HFFc6 (cell line): ENCODE data around the gene MAP6D1. TPM values are rescaled to one million over a fixed set of nuclear protein-coding genes. Genes with fewer than 3 reads are reported as not detected.

Source experiments
- DNase-seq: peaks from one replicate; pipeline ENCODE4 v3.0.0-alpha.2; 2018
- H3K27ac Mint-ChIP-seq: 2 replicates; pipeline ENCODE4 v1.8.0; 2020; ENCODE audit warnings: mild to moderate bottlenecking, mixed read lengths
- H3K27me3 Mint-ChIP-seq: 2 replicates; pipeline ENCODE4 v1.8.0; 2021; ENCODE audit warnings: mild to moderate bottlenecking, moderate library complexity, mixed read lengths; ENCODE audit not compliant: insufficient read depth
- H3K36me3 Mint-ChIP-seq: 2 replicates; pipeline ENCODE4 v1.8.0; 2021; ENCODE audit warnings: low read depth, mixed read lengths
- H3K4me1 Mint-ChIP-seq: 2 replicates; pipeline ENCODE4 v1.8.0; 2020; ENCODE audit warnings: low read depth, mixed read lengths
- H3K4me3 Mint-ChIP-seq: 2 replicates; pipeline ENCODE4 v1.8.0; 2020; ENCODE audit warnings: mild to moderate bottlenecking, moderate library complexity, mixed read lengths
- H3K9me3 Mint-ChIP-seq: 2 replicates; pipeline ENCODE4 v1.8.0; 2020; ENCODE audit warnings: mild to moderate bottlenecking, mixed read lengths
- CTCF ChIP-seq: fragments of 200-600 bp; sonication (generic); IDR thresholded peaks from 2 replicates; pipeline ENCODE4 v1.5.0; 2021; ENCODE audit warnings: antibody characterized with exemption, mild to moderate bottlenecking
- long read RNA-seq: library from polyadenylated mRNA; unstranded; transcript quantifications from one replicate; pipeline ENCODE4 v2.0.0, GENCODE V29; 2019
- total RNA-seq, 6 experiments: library from RNA; stranded (reverse); fragmentation: NEBNext Ultra II Directional; extraction: Animal tissue kit (Norgen Biotek cat#: 25700); gene quantifications; 2 replicates in 1 of 6; 3 replicates in 5 of 6; pipeline ENCODE4 v1.2.3, GENCODE V29; 2021

Gene MAP6D1
- 1 to 10 TPM; 2.9 to 4.1 (median 3.7) TPM for total RNA-seq
- long read RNA-seq, partial matches to known transcripts: 0 of 3 reads
- long read RNA-seq, other reads (novel, unspliced or antisense): 0 of 3 reads

- DNase-seq: peak; percentile 32
- H3K4me1 Mint-ChIP-seq: peaks cover 8% of the 10 kb centered on the region
- peak within 1 kb of the TSS; percentile 82 for H3K4me3 Mint-ChIP-seq
- peak within 1 kb of the TSS; percentile 38 for H3K27ac Mint-ChIP-seq
- H3K36me3 Mint-ChIP-seq: peaks cover 5% of the 10 kb centered on the region
- H3K27me3 Mint-ChIP-seq: no peaks in the 10 kb centered on the region; the same call in 1 of the 2 replicates
- peak; percentile 64 for TF ChIP-seq CTCF
- no peaks in the 10 kb centered on the region for H3K9me3 Mint-ChIP-seq
Measured at GRCh38 chr3:183825456-183826161, at the start of gene MAP6D1. MAP6D1 (minus strand) TSS chr3:183825577; CDS start chr3:183825547, 30 bp downstream.

DNA sequence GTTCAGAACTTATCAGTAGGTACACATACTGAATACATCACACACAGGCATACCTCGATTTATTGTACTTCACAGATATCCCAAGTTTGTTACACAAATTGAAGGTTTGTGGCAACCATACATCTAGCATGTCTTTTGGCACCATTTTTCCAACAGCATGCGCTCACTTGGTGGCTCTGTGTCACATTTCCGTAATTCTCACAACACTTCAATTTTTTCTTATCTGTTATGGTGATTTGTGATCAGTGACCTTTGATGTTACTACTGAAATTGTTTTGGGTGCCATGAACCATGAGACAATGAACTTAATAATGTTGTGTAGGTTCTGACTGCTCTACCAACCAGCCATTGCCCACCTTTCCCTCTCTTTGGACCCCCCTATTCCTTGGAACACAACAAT is 48.5 kb upstream of the MAP6D1 start:
- no peaks in the 10 kb centered on the region for H3K27me3 Mint-ChIP-seq
- no peak overlapping the region for H3K4me3 Mint-ChIP-seq
- no peak for DNase-seq
- H3K36me3 Mint-ChIP-seq: 0 out of 2 replicates have a peak, but pooled peaks cover 11% of the 10 kb centered on the region
- H3K4me1 Mint-ChIP-seq: no peaks in the 10 kb centered on the region
- TF ChIP-seq CTCF: no peak
- no peak overlapping the region for H3K27ac Mint-ChIP-seq
- H3K9me3 Mint-ChIP-seq: no peaks in the 10 kb centered on the region

DNA sequence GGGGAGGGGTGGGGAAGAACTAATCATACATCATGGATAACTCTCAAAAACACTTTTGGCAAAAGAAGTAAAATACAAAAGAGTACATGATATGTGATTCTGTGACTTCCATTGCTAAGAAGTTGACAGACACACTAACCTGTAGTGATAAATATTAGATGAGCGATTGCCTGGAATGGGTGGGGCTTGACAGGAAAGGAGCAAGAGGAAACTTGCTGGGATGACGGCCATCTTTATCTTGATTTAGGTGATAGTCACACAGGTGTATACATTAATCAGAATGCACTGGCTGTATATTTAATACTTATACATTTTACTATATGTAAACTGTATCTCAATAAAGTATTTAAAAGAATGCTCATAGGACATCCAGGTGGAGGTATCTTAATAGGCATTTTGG is 46.2 kb upstream of the MAP6D1 start:
- no peaks in the 10 kb centered on the region for H3K27me3 Mint-ChIP-seq
- H3K4me3 Mint-ChIP-seq: no peak overlapping the region
- H3K4me1 Mint-ChIP-seq: no peaks in the 10 kb centered on the region
- H3K36me3 Mint-ChIP-seq: 0 out of 2 replicates have a peak, but pooled peaks cover 1% of the 10 kb centered on the region
- no peak for TF ChIP-seq CTCF
- no peaks in the 10 kb centered on the region for H3K9me3 Mint-ChIP-seq
- no peak for DNase-seq
- no peak overlapping the region for H3K27ac Mint-ChIP-seq

GRCh38 chr3:183870563-183870962 is 45.2 kb upstream of the MAP6D1 start:
- Mint-ChIP-seq H3K9me3 (no peaks in the 10 kb centered on the region), H3K36me3 (peaks cover 4% of the 10 kb centered on the region), H3K4me1 (no peaks in the 10 kb centered on the region), H3K27me3 (no peaks in the 10 kb centered on the region), H3K27ac (no peak overlapping the region), H3K4me3 (no peak overlapping the region)
- TF ChIP-seq CTCF: no peak
- no peak for DNase-seq

DNA sequence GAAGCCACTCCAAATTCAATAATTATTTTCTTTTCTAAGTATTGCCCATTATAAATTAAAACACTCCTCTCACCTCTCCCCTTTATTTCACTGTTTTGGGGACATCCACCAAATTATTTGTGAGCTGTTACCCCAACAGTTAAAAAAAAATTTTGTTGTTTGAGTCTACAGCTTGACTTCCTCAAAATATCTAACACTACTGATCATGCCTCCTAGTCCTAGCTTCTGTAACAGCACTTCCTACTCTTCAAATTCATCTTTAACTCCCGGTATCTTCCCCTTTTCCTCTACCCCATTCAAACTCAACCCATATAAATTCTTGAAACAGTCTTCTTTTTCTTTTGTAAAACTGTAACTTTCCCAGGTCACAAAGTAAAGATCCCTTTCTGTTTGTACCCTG is 43.4 kb upstream of the MAP6D1 start:
- Mint-ChIP-seq H3K9me3 (no peaks in the 10 kb centered on the region), H3K4me1 (no peaks in the 10 kb centered on the region), H3K27me3 (no peaks in the 10 kb centered on the region), H3K4me3 (no peak overlapping the region), H3K27ac (no peak overlapping the region), H3K36me3 (peaks cover 9% of the 10 kb centered on the region)
- no peak for TF ChIP-seq CTCF
- DNase-seq: no peak
